GM18511 (cell line): Measurements from ENCODE around the gene RDH11.

Experiments
- ATAC-seq: cut with Tn5 transposase; IDR thresholded peaks from one replicate; pipeline ENCODE4 v1.9.1; 2021; ENCODE audit warnings: mild to moderate bottlenecking, moderate library complexity; ENCODE audit not compliant: unreplicated experiment

Gene RDH11

DNA sequence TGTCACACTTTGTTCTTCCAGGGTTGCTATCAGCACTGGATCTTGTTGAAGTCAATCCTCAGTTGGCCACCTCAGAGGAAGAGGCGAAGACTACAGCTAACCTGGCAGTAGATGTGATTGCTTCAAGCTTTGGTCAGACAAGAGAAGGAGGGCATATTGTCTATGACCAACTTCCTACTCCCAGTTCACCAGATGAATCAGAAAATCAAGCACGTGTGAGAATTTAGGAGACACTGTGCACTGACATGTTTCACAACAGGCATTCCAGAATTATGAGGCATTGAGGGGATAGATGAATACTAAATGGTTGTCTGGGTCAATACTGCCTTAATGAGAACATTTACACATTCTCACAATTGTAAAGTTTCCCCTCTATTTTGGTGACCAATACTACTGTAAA is 44.9 kb downstream of the RDH11 start:
- no peak for ATAC-seq

DNA sequence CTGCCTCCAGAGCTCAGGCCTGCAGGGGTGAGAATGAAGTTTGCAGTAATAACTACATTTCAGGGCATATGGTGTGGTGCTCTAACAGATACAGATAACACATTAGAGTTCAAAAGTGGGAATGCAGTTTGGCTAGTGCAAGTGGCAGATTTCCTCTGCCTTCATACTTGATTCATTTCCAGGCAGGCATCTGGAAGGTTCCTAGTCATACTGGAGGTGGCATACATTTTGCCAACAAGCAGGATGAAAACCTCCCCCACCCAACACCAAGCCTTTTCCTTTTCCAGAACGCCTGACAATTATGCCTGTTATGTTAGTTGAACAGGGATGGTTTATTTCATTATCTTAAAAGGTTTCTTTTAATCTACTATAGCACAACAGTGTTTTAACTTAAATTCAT is 45.4 kb downstream of the RDH11 start:
- ATAC-seq, result no peak

DNA sequence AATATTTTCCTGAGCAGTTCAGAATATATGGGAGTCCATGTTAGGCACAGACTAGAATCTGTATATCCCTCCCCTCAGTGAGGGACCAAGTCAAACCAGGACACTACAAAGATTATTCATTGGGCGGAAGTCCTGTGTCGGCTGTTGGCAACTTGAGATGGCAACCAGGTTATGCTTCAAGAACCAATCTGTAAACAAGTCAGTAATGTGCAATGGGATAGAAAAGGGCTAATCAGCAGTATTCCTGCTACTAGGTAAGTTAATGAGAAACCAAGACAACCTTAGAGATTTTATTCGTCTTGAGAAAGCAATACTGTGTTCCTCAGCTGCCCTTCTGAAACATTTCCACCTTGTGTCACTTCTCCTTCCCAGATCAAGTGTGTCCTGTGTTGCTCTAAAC is 49.4 kb downstream of the RDH11 start:
- ATAC-seq, result no peak

DNA sequence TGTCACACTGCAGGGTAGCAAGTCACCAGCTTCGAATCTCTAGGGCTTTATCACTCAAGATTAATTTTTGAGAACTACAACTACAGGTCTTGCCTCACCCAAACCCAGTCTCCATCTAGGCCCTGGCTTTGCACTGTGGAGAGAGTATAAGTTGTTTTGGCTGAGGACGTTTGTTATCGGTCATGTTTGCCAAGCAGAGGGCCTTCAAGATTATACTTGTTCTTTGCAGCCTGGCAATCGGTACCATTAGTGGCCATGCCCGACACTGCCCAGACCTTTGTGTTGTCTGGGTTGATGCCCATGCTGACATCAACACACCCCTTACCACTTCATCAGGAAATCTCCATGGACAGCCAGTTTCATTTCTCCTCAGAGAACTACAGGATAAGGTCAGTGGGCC is 50.1 kb downstream of the RDH11 start:
- ATAC-seq, result no peak

DNA sequence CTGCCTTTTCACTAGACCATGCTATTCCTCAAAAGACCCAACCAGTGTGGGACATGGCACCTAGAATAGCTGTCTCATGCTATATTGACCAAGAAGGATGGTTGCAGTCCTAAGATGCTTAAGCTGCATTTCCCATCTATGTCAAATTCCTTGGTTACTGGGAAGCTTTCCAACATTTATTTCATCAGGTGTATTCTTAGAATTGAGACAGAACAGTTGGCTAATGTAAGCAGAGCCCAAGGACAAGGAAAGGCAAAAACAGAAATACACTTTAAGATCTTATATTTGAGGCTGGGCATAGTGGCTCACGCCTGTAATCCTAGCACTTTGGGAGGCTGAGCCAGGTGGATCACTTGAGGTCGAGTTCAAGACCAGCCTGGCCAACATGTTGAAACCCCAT is 51.1 kb downstream of the RDH11 start:
- ATAC-seq, result no peak

DNA sequence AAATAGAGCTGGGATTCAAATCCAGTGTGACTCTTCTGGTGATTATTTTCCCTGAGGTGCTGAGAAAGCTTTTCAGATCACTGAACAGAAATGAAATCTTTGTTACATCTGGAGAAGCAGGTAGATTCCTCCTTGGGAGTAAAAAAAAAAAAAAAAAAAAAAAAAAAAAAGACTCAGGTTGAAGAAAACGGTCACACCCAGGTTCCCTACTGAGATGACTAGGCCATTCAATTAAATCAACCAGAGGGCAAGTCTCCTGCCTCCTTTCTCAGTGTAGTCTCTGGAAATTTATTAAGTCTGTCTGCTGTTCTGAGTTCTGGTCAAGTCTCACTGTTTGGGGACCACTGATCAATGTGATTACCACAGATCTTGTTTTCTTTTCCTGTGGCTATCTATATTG is 51.9 kb downstream of the RDH11 start:
- ATAC-seq, result no peak

DNA sequence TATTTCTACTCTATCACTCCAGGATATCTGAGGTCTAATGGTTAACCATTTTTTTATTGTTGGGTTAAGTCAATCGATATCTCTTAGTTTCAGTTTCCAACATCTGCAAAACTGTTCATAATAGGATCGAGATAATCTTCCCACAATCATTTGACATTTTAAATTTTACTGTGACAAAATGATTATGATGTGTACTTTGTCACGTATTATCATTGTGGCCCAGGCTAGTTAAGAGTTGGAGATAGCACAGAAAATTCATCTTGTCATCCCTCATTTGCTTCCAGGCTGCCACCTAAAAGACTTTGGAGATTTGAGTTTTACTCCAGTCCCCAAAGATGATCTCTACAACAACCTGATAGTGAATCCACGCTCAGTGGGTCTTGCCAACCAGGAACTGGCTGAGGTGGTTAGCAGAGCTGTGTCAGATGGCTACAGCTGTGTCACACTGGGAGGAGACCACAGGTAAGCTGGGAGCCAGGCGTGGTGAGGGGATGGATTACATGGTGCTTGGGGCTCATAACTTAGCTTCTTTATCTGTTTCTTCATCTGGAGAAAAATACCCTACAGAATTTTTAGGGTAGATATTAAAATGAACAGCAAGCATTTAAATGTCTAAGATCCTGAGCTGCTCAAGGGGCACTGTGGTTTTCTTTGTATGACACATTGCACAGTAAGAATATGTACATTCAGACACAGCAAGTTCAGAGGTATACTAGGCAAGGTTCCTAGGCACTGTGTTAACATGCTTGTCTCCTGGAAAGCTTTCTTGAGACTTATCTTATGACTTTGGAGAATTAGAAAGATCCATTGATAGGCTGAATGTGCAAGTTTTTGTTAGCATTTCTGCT is 53.4 kb downstream of the RDH11 start:
- ATAC-seq, result no peak

DNA sequence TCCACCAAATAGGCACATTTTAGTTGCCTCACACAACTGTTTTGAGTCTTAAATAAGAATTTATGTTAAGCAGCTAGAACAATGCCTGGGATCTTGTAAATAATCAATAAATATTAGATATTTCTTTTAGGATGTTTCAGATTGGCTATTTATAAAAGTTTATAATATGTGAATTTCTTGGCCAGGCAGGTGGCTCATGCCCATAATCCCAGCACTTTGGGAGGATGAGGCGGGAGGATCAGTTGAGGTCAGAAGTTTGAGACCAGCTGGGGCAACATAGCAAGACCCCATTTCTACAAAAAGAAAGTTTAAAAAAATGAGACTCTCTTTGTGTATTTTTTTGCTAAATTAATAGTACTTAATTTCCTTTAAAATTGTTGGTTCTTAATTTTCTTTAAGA is 54.1 kb downstream of the RDH11 start:
- no peak for ATAC-seq

DNA sequence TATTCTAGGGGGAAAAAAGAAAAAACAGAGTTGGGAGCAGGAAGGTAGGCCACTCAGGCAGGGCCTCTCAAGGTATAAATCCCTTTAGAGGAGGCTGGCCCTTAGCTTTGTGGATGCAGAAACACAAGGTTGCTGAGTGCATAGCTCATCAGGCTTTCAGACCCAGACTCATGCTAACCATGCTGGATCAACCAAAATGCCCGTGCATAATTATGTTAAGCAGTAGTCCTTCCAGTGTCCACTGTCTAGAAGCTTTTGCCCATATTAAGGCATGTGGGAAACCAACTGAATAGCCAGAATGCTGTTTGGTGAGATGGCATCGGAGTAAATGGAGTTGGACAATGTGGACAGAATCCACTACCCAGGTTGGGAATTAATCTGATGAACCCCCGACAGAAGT is 56.9 kb downstream of the RDH11 start:
- ATAC-seq, result no peak

DNA sequence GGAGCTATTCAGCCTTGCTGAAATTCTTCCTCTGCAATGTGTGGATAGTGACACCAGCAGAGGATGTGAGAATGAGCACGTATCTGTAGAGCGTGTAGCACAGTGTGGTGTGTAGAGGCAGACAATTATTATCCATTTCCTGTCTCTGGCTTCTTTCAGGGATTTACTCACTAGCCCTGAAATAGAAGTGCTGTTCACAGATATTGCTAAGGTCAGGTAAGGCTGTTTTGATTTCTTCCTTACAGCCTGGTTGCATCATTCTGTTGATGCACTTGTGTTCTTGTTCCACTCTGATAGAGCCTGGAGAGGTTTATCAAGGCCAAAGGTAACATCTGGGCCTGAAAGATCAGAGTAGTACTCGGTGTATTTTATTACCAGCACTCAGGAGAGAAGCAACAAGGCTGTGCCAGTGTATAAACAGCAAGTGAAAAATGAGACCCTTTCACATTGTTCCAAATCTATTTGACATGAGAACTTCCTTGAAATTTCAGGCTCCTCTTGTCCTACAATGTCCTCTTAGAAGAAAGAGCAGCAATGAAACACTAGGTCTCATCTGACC is 59.1 kb downstream of the RDH11 start:
- ATAC-seq, result peak; percentile 85

DNA sequence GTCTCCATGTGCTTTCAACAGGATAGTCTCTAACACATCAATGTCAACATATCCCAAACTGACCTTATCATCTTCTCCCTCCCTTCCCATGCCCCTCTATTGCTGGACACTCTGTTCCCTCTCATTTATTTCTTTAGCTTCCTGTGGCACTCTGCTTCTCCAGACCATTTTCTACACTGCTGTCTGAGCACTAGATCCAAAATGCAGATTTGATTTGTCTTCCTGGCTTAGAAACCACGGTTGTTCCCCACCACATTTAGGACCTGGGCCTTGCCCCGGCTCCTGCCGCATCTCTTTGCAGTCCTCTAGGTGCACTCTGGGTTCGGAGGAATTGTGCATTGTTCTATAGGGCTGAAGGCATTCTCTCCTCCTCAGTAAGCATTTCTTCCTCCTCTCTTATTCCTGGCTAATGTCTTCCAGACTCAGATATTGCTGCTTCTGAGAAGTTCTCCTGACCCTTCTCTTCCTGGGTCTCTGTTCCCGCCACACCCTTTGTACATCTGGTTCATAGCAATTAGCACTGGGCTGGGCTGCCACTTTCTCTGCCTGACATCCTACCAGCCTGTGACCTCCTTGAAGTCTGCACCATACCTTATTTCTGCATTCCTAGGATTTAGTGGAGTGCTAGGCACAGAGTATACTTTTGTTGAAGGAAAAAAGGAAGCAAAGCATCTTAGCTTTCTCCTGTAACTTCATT is 62.0 kb downstream of the RDH11 start:
- ATAC-seq, result no peak

DNA sequence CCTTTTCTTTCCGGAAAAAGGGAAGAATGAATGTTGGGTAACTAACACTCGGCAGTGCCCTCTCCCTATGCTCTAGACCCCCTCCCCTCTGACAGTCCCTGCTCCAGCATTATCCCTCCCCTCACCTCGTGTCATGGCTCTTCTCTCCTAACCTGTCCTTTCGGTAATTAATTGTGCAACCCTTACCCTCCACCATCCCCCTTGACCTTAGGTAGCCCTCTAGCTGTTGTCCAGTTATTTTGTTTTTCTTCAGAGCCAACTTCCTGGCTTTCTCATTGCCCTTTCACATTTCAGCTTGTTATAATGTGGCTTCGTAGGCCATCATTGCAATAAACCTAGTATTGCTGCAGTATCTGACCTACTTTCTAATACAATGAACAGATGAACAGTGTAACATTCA is 64.6 kb downstream of the RDH11 start:
- no peak for ATAC-seq

DNA sequence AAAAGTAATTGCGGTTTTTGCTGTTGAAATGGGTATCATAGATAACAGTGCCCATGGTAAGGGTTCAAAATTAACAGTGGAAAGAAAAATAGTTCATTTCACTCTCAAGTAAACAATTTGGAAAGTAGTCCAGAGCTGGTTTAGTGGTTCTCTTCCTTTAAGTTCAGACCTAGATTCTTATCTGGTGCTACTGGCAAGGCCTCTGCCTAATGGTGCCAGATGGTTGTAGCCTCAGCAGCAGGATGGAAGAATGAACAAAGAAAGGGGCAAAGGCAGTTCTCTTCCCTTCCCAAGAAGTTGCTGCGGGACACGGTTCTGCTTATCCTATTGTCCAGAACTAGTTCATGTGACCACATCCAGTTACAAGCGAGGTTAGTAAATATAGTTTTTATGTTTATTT is 65.4 kb downstream of the RDH11 start:
- no peak for ATAC-seq

DNA sequence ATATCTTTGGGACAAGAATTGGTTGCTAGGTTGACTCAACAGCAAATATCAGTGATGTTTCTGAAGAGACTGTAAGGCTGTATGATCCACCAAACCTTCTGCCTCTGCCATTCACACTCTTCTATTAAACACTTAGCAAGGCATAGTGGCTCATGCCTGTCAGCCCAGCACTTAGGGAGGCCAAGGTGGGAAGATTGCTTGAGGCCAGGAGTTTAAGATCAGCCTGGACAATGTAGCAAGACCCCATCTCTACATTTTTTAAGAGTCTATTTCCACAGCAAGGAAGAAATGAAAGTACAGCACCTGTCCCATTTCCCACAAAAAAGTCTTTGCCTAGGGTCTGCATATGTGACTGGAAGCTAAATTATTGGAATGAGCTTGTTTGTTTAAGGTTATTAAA is 68.0 kb downstream of the RDH11 start:
- ATAC-seq, result no peak
